HuH-7.5 (cell line): ENCODE data around the gene KRT85.

Source experiments
- DNase-seq: peaks from one replicate; pipeline ENCODE4 v3.0.0; 2011; ENCODE audit warnings: low spot score

The KRT85 gene

GRCh38 chr12:52394836-52395405 is 27.6 kb upstream of the KRT85 start:
- DNase-seq = no peak

GRCh38 chr12:52392465-52393007 is 25.3 kb upstream of the KRT85 start:
- no peak for DNase-seq

GRCh38 chr12:52391618-52392002 is 24.3 kb upstream of the KRT85 start:
- no peak for DNase-seq

GRCh38 chr12:52390739-52391617 is 23.7 kb upstream of the KRT85 start:
- peak; percentile 52 for DNase-seq

GRCh38 chr12:52389313-52390207 is 22.3 kb upstream of the KRT85 start:
- DNase-seq = no peak

GRCh38 chr12:52387859-52388258 is 20.6 kb upstream of the KRT85 start:
- no peak for DNase-seq

- no peak for DNase-seq
Observed at GRCh38 chr12:52385226-52385702, 18.0 kb upstream of the KRT85 start, which contains the start of gene KRT84. KRT84 (minus strand) TSS chr12:52385652; CDS start chr12:52385585, 67 bp downstream.

- DNase-seq = no peak
Observed at GRCh38 chr12:52383331-52383730, 16.1 kb upstream of the KRT85 start.

- DNase-seq = no peak
Observed at GRCh38 chr12:52382854-52383253, 15.6 kb upstream of the KRT85 start.

GRCh38 chr12:52381206-52381605 is 13.9 kb upstream of the KRT85 start:
- DNase-seq = no peak

- DNase-seq = peak; percentile 60
Observed at GRCh38 chr12:52380271-52380694, 13.0 kb upstream of the KRT85 start.

- DNase-seq = no peak
Observed at GRCh38 chr12:52379536-52379935, 12.3 kb upstream of the KRT85 start.

GRCh38 chr12:52378091-52378490 is 10.8 kb upstream of the KRT85 start:
- no peak for DNase-seq

- no peak for DNase-seq
Observed at GRCh38 chr12:52377266-52377665, 10.0 kb upstream of the KRT85 start.

GRCh38 chr12:52372216-52373154 is 5.2 kb upstream of the KRT85 start:
- DNase-seq = peak; percentile 92

- DNase-seq = no peak
Observed at GRCh38 chr12:52371716-52372115, 4.4 kb upstream of the KRT85 start.

GRCh38 chr12:52370926-52371608 is 3.8 kb upstream of the KRT85 start:
- DNase-seq = no peak

GRCh38 chr12:52369809-52370208 is 2.5 kb upstream of the KRT85 start:
- DNase-seq = no peak

GRCh38 chr12:52369211-52369610 is 1.9 kb upstream of the KRT85 start:
- DNase-seq = no peak

GRCh38 chr12:52368508-52368907 is 1.2 kb upstream of the KRT85 start:
- DNase-seq = no peak
